Activated CD4-positive, alpha-beta T cell treated with anti-CD3 and anti-CD28 coated beads, Interleukin-2, amount 10 ng/mL, durations not matched to agents 7 days and 5 days (primary cell): ENCODE data around the gene HLX. TPM values are rescaled to one million over a fixed set of nuclear protein-coding genes. Genes with fewer than 3 reads are reported as not detected.

ENCODE experiments used
- CTCF ChIA-PET: fragments of 350-600 bp; sonication (Branson Sonifier 250); formaldehyde crosslinking; loops from one replicate; lab custom pipeline; 2021; ENCODE audit warnings: antibody characterized with exemption; lab: Charles Lee
- POLR2A ChIA-PET: fragments of 350-600 bp; sonication (Branson Sonifier 250); formaldehyde crosslinking; loops from one replicate; lab custom pipeline; 2021; ENCODE audit warnings: antibody characterized with exemption; lab: Charles Lee
- DNase-seq: peaks from one replicate; pipeline ENCODE4 v3.0.0-alpha.2; 2020
- H3K27ac Mint-ChIP-seq: one replicate; pipeline ENCODE4 v1.8.0; 2021; ENCODE audit warnings: mild to moderate bottlenecking, moderate library complexity, mixed read lengths
- H3K27me3 Mint-ChIP-seq: one replicate; pipeline ENCODE4 v1.8.0; 2021; ENCODE audit warnings: mixed read lengths
- H3K36me3 Mint-ChIP-seq: one replicate; pipeline ENCODE4 v1.8.0; 2021; ENCODE audit warnings: low read depth, mixed read lengths
- H3K4me1 Mint-ChIP-seq: one replicate; pipeline ENCODE4 v1.8.0; 2021; ENCODE audit warnings: mixed read lengths
- H3K4me3 Mint-ChIP-seq: one replicate; pipeline ENCODE4 v1.8.0; 2021; ENCODE audit warnings: mild to moderate bottlenecking, moderate library complexity, mixed read lengths
- H3K9me3 Mint-ChIP-seq: one replicate; pipeline ENCODE4 v1.8.0; 2021; ENCODE audit warnings: mixed read lengths
- total RNA-seq, 2 experiments: library from RNA; stranded (reverse); gene quantifications; one replicate each; pipeline ENCODE4 v1.2.3, GENCODE V29; 2021

The HLX gene
- total RNA-seq, 2 experiments from 2014 or later = 0.10 TPM; not detected in 1

GRCh38 chr1:220894025-220894923 is 15.0 kb downstream of the HLX start:
- POLR2A ChIA-PET = no interaction called here
- H3K4me3 Mint-ChIP-seq = no peak overlapping the region
- H3K9me3 Mint-ChIP-seq = peaks cover 4% of the 10 kb centered on the region
- CTCF ChIA-PET = no interaction called here
- H3K27ac Mint-ChIP-seq = no peak overlapping the region
- no peak for DNase-seq
- H3K36me3 Mint-ChIP-seq = no peaks in the 10 kb centered on the region
- H3K27me3 Mint-ChIP-seq = peaks cover 56% of the 10 kb centered on the region
- peaks cover 2% of the 10 kb centered on the region for H3K4me1 Mint-ChIP-seq

GRCh38 chr1:220894924-220895256 is 15.6 kb downstream of the HLX start:
- CTCF ChIA-PET = no interaction called here
- H3K9me3 Mint-ChIP-seq = peaks cover 4% of the 10 kb centered on the region
- H3K4me1 Mint-ChIP-seq = peaks cover 2% of the 10 kb centered on the region
- POLR2A ChIA-PET = no interaction called here
- no peak overlapping the region for H3K27ac Mint-ChIP-seq
- H3K27me3 Mint-ChIP-seq = peaks cover 54% of the 10 kb centered on the region
- H3K4me3 Mint-ChIP-seq = no peak overlapping the region
- DNase-seq = no peak
- no peaks in the 10 kb centered on the region for H3K36me3 Mint-ChIP-seq

GRCh38 chr1:220895412-220895946 is 16.2 kb downstream of the HLX start:
- DNase-seq = no peak
- Mint-ChIP-seq H3K4me3 (no peak overlapping the region), H3K4me1 (peaks cover 2% of the 10 kb centered on the region), H3K9me3 (peaks cover 4% of the 10 kb centered on the region), H3K27me3 (peaks cover 53% of the 10 kb centered on the region), H3K36me3 (no peaks in the 10 kb centered on the region), H3K27ac (peak overlapping the region; percentile 50)
- ChIA-PET CTCF (no interaction called here), POLR2A (no interaction called here)

- CTCF ChIA-PET = no interaction called here
- peaks cover 51% of the 10 kb centered on the region for H3K27me3 Mint-ChIP-seq
Measured at GRCh38 chr1:220896092-220896491, 16.8 kb downstream of the HLX start.

GRCh38 chr1:220900842-220901241 is 21.6 kb downstream of the HLX start:
- Mint-ChIP-seq H3K27me3 (peaks cover 15% of the 10 kb centered on the region), H3K9me3 (peaks cover under 1% of the 10 kb centered on the region), H3K4me3 (no peak overlapping the region), H3K4me1 (no peaks in the 10 kb centered on the region), H3K27ac (no peak overlapping the region), H3K36me3 (no peaks in the 10 kb centered on the region)
- CTCF ChIA-PET = no interaction called here
- POLR2A ChIA-PET = no interaction called here
- no peak for DNase-seq

More at GRCh38 chr1:220896092-220896491, 16.8 kb downstream of the HLX start:
- POLR2A ChIA-PET = no interaction called here
- H3K4me1 Mint-ChIP-seq = peaks cover 2% of the 10 kb centered on the region
- no peak for DNase-seq
- no peaks in the 10 kb centered on the region for H3K36me3 Mint-ChIP-seq
- H3K9me3 Mint-ChIP-seq = peaks cover 4% of the 10 kb centered on the region
- H3K4me3 Mint-ChIP-seq = no peak overlapping the region
- H3K27ac Mint-ChIP-seq = no peak overlapping the region

GRCh38 chr1:220901881-220902280 is 22.6 kb downstream of the HLX start:
- H3K4me3 Mint-ChIP-seq = no peak overlapping the region
- H3K4me1 Mint-ChIP-seq = no peaks in the 10 kb centered on the region
- peaks cover 14% of the 10 kb centered on the region for H3K27me3 Mint-ChIP-seq
- ChIA-PET CTCF (no interaction called here), POLR2A (no interaction called here)
- no peaks in the 10 kb centered on the region for H3K9me3 Mint-ChIP-seq
- no peak overlapping the region for H3K27ac Mint-ChIP-seq
- DNase-seq = no peak
- no peaks in the 10 kb centered on the region for H3K36me3 Mint-ChIP-seq

GRCh38 chr1:220902916-220903315 is 23.7 kb downstream of the HLX start:
- no peaks in the 10 kb centered on the region for H3K4me1 Mint-ChIP-seq
- DNase-seq = no peak
- H3K9me3 Mint-ChIP-seq = no peaks in the 10 kb centered on the region
- ChIA-PET CTCF (no interaction called here), POLR2A (no interaction called here)
- H3K36me3 Mint-ChIP-seq = no peaks in the 10 kb centered on the region
- H3K27ac Mint-ChIP-seq = no peak overlapping the region
- peaks cover 14% of the 10 kb centered on the region for H3K27me3 Mint-ChIP-seq
- no peak overlapping the region for H3K4me3 Mint-ChIP-seq

GRCh38 chr1:220904876-220905275 is 25.6 kb downstream of the HLX start:
- Mint-ChIP-seq H3K4me3 (no peak overlapping the region), H3K27me3 (peaks cover 10% of the 10 kb centered on the region), H3K9me3 (no peaks in the 10 kb centered on the region), H3K4me1 (no peaks in the 10 kb centered on the region), H3K27ac (no peak overlapping the region), H3K36me3 (no peaks in the 10 kb centered on the region)
- ChIA-PET CTCF (no interaction called here), POLR2A (no interaction called here)
- DNase-seq = no peak

GRCh38 chr1:220905650-220906560 is 26.7 kb downstream of the HLX start:
- ChIA-PET CTCF (no interaction called here), POLR2A (no interaction called here)
- Mint-ChIP-seq H3K9me3 (no peaks in the 10 kb centered on the region), H3K27ac (no peak overlapping the region), H3K4me1 (no peaks in the 10 kb centered on the region), H3K4me3 (no peak overlapping the region), H3K36me3 (no peaks in the 10 kb centered on the region), H3K27me3 (peaks cover 4% of the 10 kb centered on the region)
- no peak for DNase-seq

GRCh38 chr1:220906561-220907334 is 27.5 kb downstream of the HLX start:
- Mint-ChIP-seq H3K4me1 (no peaks in the 10 kb centered on the region), H3K9me3 (no peaks in the 10 kb centered on the region), H3K27me3 (peaks cover 3% of the 10 kb centered on the region), H3K36me3 (no peaks in the 10 kb centered on the region), H3K27ac (no peak overlapping the region), H3K4me3 (no peak overlapping the region)
- no peak for DNase-seq
- ChIA-PET CTCF (no interaction called here), POLR2A (no interaction called here)

- H3K27me3 Mint-ChIP-seq = peaks cover under 1% of the 10 kb centered on the region
- no peaks in the 10 kb centered on the region for H3K4me1 Mint-ChIP-seq
- H3K9me3 Mint-ChIP-seq = no peaks in the 10 kb centered on the region
- H3K4me3 Mint-ChIP-seq = no peak overlapping the region
- CTCF ChIA-PET = no interaction called here
- no peaks in the 10 kb centered on the region for H3K36me3 Mint-ChIP-seq
- no peak overlapping the region for H3K27ac Mint-ChIP-seq
- POLR2A ChIA-PET = no interaction called here
- no peak for DNase-seq
Measured at GRCh38 chr1:220908757-220909156, 29.5 kb downstream of the HLX start.

- Mint-ChIP-seq H3K27me3 (peaks cover 3% of the 10 kb centered on the region), H3K4me3 (no peak overlapping the region), H3K36me3 (no peaks in the 10 kb centered on the region), H3K27ac (no peak overlapping the region), H3K4me1 (no peaks in the 10 kb centered on the region), H3K9me3 (no peaks in the 10 kb centered on the region)
- ChIA-PET CTCF (no interaction called here), POLR2A (no interaction called here)
- DNase-seq = no peak
Measured at GRCh38 chr1:220910021-220910420, 30.8 kb downstream of the HLX start.
